CD4-positive, CD25-positive, alpha-beta regulatory T cell (primary cell): Measurements from ENCODE around the gene P4HA2. TPM values are rescaled to one million over a fixed set of nuclear protein-coding genes. Genes with fewer than 3 reads are reported as not detected.

Experiments used
- ATAC-seq, 2 donors: fragments of 150-1000 bp; cut with Tn5 transposase; one replicate each; pipeline ENCODE4 v1.10.0; 2021; ENCODE audit warnings: low read depth in 2 of 2, moderate number of reproducible peaks in 2 of 2, moderate library complexity in 1 of 2
- DNase-seq, 3 donors: peaks; one replicate each; pipeline versions ENCODE4 v3.0.0 to v3.0.0-alpha.2; 2012 to 2022; ENCODE audit warnings: mixed read lengths in 1 of 3
- H3K27ac ChIP-seq: one replicate; pipeline ENCODE4 v1.7.0; 2013; ENCODE audit warnings: mild to moderate bottlenecking, low read length; ENCODE audit not compliant: insufficient read depth, poor library complexity, severe bottlenecking
- H3K27me3 ChIP-seq: one replicate; pipeline ENCODE4 v1.7.0; 2013; ENCODE audit warnings: low read length; ENCODE audit not compliant: control insufficient read depth, insufficient read depth
- H3K36me3 ChIP-seq: one replicate; pipeline ENCODE4 v1.7.0; 2013; ENCODE audit warnings: mild to moderate bottlenecking, low read length, moderate library complexity; ENCODE audit not compliant: control insufficient read depth, insufficient read depth
- H3K4me1 ChIP-seq: 2 replicates; pipeline ENCODE4 v1.7.0; 2013; ENCODE audit warnings: mild to moderate bottlenecking, low read length; ENCODE audit not compliant: insufficient read depth, control insufficient read depth, poor library complexity, severe bottlenecking
- H3K4me3 ChIP-seq: one replicate; pipeline ENCODE4 v1.7.0; 2013; ENCODE audit warnings: low read depth, mild to moderate bottlenecking, low read length, moderate library complexity
- H3K9me3 ChIP-seq, 2 experiments: 1 replicate in 1 of 2; 2 replicates in 1 of 2; pipeline ENCODE4 v1.7.0; 2013; ENCODE audit warnings: low read length in 2 of 2, mild to moderate bottlenecking in 1 of 2, moderate library complexity in 1 of 2; ENCODE audit not compliant: control insufficient read depth in 2 of 2
- H3K27ac Mint-ChIP-seq, 3 donors: one replicate each; pipeline ENCODE4 v1.8.0; 2020 to 2022; ENCODE audit warnings: mild to moderate bottlenecking in 3 of 3, mixed read lengths in 3 of 3, moderate library complexity in 2 of 3
- H3K27me3 Mint-ChIP-seq: one replicate; pipeline ENCODE4 v1.8.0; 2022; ENCODE audit warnings: mild to moderate bottlenecking, mixed read lengths
- H3K36me3 Mint-ChIP-seq: one replicate; pipeline ENCODE4 v1.8.0; 2020; ENCODE audit warnings: mixed read lengths
- H3K4me1 Mint-ChIP-seq, 4 donors: one replicate each; pipeline ENCODE4 v1.8.0; 2020 to 2022; ENCODE audit warnings: mixed read lengths in 4 of 4, mild to moderate bottlenecking in 1 of 4
- H3K4me3 Mint-ChIP-seq, 4 donors: one replicate each; pipeline ENCODE4 v1.8.0; 2020 to 2022; ENCODE audit warnings: mild to moderate bottlenecking in 4 of 4, mixed read lengths in 4 of 4, moderate library complexity in 3 of 4
- H3K9me3 Mint-ChIP-seq, 7 donors: one replicate each; pipeline ENCODE4 v1.8.0; 2020 to 2022; ENCODE audit warnings: mixed read lengths in 7 of 7, mild to moderate bottlenecking in 3 of 7, moderate library complexity in 2 of 7
- polyA plus RNA-seq, 4 donors: library from polyadenylated mRNA; unstranded; fragments of 300-500 nt; fragmentation: Illumina TruSeq; gene quantifications; one replicate each; pipeline ENCODE4 v1.2.3, GENCODE V29; 2021
- total RNA-seq: library from RNA; stranded (reverse); gene quantifications from one replicate; pipeline ENCODE4 v1.2.3, GENCODE V29; 2022

P4HA2 gene
- total and polyA plus RNA-seq, 5 donors from 2014 or later = not detected

- DNase-seq = no peak
- H3K4me1 Mint-ChIP-seq = no peaks in the 10 kb centered on the region
- Histone ChIP-seq H3K27me3 (peaks cover 2% of the 10 kb centered on the region), H3K36me3 (no peaks in the 10 kb centered on the region), H3K27ac (no peak overlapping the region), H3K4me3 (no peak overlapping the region), H3K4me1 (no peaks in the 10 kb centered on the region), H3K9me3 (no peaks in the 10 kb centered on the region)
- no peak for ATAC-seq
- no peak overlapping the region for H3K27ac Mint-ChIP-seq
- H3K36me3 Mint-ChIP-seq = no peaks in the 10 kb centered on the region
- no peak overlapping the region for H3K4me3 Mint-ChIP-seq
- H3K27me3 Mint-ChIP-seq = no peaks in the 10 kb centered on the region
- no peaks in the 10 kb centered on the region for H3K9me3 Mint-ChIP-seq
These were observed 28.5 kb downstream of the P4HA2 start for GRCh38 chr5:132199116-132199680.

- no peaks in the 10 kb centered on the region for H3K9me3 Mint-ChIP-seq
- Histone ChIP-seq H3K36me3 (no peaks in the 10 kb centered on the region), H3K9me3 (no peaks in the 10 kb centered on the region), H3K4me1 (no peaks in the 10 kb centered on the region), H3K27me3 (peaks cover 2% of the 10 kb centered on the region), H3K27ac (no peak overlapping the region), H3K4me3 (no peak overlapping the region)
- ATAC-seq (no peak), DNase-seq (no peak)
- H3K36me3 Mint-ChIP-seq = no peaks in the 10 kb centered on the region
- no peaks in the 10 kb centered on the region for H3K4me1 Mint-ChIP-seq
- no peak overlapping the region for H3K4me3 Mint-ChIP-seq
- no peaks in the 10 kb centered on the region for H3K27me3 Mint-ChIP-seq
- no peak overlapping the region for H3K27ac Mint-ChIP-seq
These were observed 29.1 kb downstream of the P4HA2 start for GRCh38 chr5:132198571-132198970.

- H3K4me1 ChIP-seq = no peaks in the 10 kb centered on the region
- H3K27ac ChIP-seq = no peak overlapping the region
- ATAC-seq (no peak), DNase-seq (no peak)
- no peak overlapping the region for H3K27ac Mint-ChIP-seq
- H3K9me3 ChIP-seq = no peaks in the 10 kb centered on the region
- H3K4me3 Mint-ChIP-seq = no peak overlapping the region
- no peak overlapping the region for H3K4me3 ChIP-seq
- H3K4me1 Mint-ChIP-seq = no peaks in the 10 kb centered on the region
- H3K27me3 Mint-ChIP-seq = no peaks in the 10 kb centered on the region
- no peaks in the 10 kb centered on the region for H3K36me3 Mint-ChIP-seq
- H3K36me3 ChIP-seq = no peaks in the 10 kb centered on the region
- no peaks in the 10 kb centered on the region for H3K9me3 Mint-ChIP-seq
- peaks cover 2% of the 10 kb centered on the region for H3K27me3 ChIP-seq
These were observed 31.9 kb downstream of the P4HA2 start for GRCh38 chr5:132195727-132196126.

- H3K36me3 Mint-ChIP-seq = no peaks in the 10 kb centered on the region
- Histone ChIP-seq H3K27me3 (peaks cover 6% of the 10 kb centered on the region), H3K9me3 (no peaks in the 10 kb centered on the region), H3K36me3 (no peaks in the 10 kb centered on the region), H3K27ac (no peak overlapping the region), H3K4me3 (no peak overlapping the region), H3K4me1 (no peaks in the 10 kb centered on the region)
- DNase-seq (no peak), ATAC-seq (no peak)
- H3K4me1 Mint-ChIP-seq = peaks cover 0 to 4% (median 0%) of the 10 kb centered on the region in 4 donors
- H3K27me3 Mint-ChIP-seq = peaks cover 17% of the 10 kb centered on the region
- H3K4me3 Mint-ChIP-seq = no peak overlapping the region
- no peaks in the 10 kb centered on the region for H3K9me3 Mint-ChIP-seq
- no peak overlapping the region for H3K27ac Mint-ChIP-seq
These were observed 34.4 kb downstream of the P4HA2 start for GRCh38 chr5:132193165-132193694.

- H3K4me3 Mint-ChIP-seq = no peak overlapping the region
- H3K27me3 Mint-ChIP-seq = peaks cover 17% of the 10 kb centered on the region
- H3K36me3 Mint-ChIP-seq = no peaks in the 10 kb centered on the region
- H3K4me1 Mint-ChIP-seq = peaks cover 0 to 4% (median 0%) of the 10 kb centered on the region in 4 donors
- Histone ChIP-seq H3K4me3 (no peak overlapping the region), H3K27ac (no peak overlapping the region), H3K27me3 (peaks cover 6% of the 10 kb centered on the region), H3K9me3 (no peaks in the 10 kb centered on the region), H3K36me3 (no peaks in the 10 kb centered on the region), H3K4me1 (no peaks in the 10 kb centered on the region)
- ATAC-seq (peak; percentile 66 to 74), DNase-seq (peak in 2 of 3 donors; percentile 36 to 67)
- H3K9me3 Mint-ChIP-seq = no peaks in the 10 kb centered on the region
- H3K27ac Mint-ChIP-seq = no peak overlapping the region
These were observed 37.4 kb downstream of the P4HA2 start for GRCh38 chr5:132190161-132190817.

GRCh38 chr5:132184588-132184987 is 43.1 kb downstream of the P4HA2 start:
- DNase-seq (no peak), ATAC-seq (no peak)
- H3K9me3 ChIP-seq = no peaks in the 10 kb centered on the region
- no peak overlapping the region for H3K27ac ChIP-seq
- H3K4me1 ChIP-seq = no peaks in the 10 kb centered on the region
- Mint-ChIP-seq H3K36me3 (no peaks in the 10 kb centered on the region), H3K4me3 (no peak overlapping the region), H3K27ac (no peak overlapping the region), H3K4me1 (peaks cover 0 to 6% (median 5%) of the 10 kb centered on the region in 4 donors), H3K9me3 (peaks cover 0 to 2% (median 0%) of the 10 kb centered on the region in 7 donors), H3K27me3 (peaks cover 13% of the 10 kb centered on the region)
- no peak overlapping the region for H3K4me3 ChIP-seq
- H3K27me3 ChIP-seq = peaks cover 6% of the 10 kb centered on the region
- H3K36me3 ChIP-seq = no peaks in the 10 kb centered on the region

- Histone ChIP-seq H3K4me3 (no peak overlapping the region), H3K27me3 (peaks cover 4% of the 10 kb centered on the region), H3K4me1 (no peaks in the 10 kb centered on the region), H3K27ac (no peak overlapping the region), H3K36me3 (no peaks in the 10 kb centered on the region), H3K9me3 (no peaks in the 10 kb centered on the region)
- H3K4me3 Mint-ChIP-seq = no peak overlapping the region
- peaks cover 0 to 2% (median 0%) of the 10 kb centered on the region in 7 donors for H3K9me3 Mint-ChIP-seq
- peaks cover 5% of the 10 kb centered on the region for H3K27me3 Mint-ChIP-seq
- H3K27ac Mint-ChIP-seq = no peak overlapping the region
- no peak for DNase-seq
- H3K4me1 Mint-ChIP-seq = peaks cover 0 to 8% (median 6%) of the 10 kb centered on the region in 4 donors
- no peaks in the 10 kb centered on the region for H3K36me3 Mint-ChIP-seq
- ATAC-seq = no peak
These were observed 43.9 kb downstream of the P4HA2 start for GRCh38 chr5:132183723-132184122.
